NCI-H82 treated with DMSO at 0.1 percent for 48 hours (cell line): ENCODE measurements around the gene ADAM22.

Experiments used
- DNase-seq: peaks from one replicate; lab custom pipeline; 2025; ENCODE audit not compliant: unreplicated experiment; lab: John Stamatoyannopoulos, UW

Gene ADAM22

DNA sequence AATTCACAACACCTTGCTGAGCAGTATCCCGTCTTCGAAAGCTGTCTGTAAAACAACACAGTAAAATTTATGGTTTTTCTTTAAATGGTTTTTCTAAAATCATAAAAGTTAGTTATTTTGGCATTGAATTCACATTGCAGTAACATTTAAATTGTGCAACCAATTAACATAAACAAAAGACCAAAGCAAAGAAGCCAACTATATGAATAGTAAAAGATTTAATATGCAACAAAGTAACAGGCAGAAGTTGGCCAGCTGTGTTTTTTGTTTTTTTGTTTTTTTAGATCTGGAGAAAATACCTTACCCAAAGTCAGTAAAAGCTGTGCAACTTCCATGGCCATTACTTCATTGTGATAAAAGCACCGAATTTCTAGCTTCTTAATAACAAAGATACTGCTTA is 274.5 kb downstream of the ADAM22 start:
- DNase-seq: no peak

DNA sequence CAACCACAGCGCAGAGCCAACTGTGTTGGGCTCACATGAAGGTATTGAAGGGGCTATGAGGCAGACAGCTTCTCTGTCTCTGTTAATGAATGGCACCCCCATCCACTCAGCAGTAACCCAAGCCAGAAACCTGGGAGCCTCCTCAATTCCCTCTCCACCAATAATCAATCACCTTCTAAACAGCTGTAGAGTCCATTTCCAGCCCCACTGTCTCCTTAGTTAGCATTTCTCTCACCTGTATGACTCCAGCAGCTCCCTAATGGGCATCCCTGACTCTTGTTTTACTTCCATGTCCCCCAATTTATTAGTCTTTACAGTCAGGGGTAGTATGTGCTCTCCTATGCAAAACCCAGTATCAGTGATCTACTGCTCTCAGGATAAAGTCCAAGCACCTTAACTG is 278.9 kb downstream of the ADAM22 start:
- DNase-seq: no peak

DNA sequence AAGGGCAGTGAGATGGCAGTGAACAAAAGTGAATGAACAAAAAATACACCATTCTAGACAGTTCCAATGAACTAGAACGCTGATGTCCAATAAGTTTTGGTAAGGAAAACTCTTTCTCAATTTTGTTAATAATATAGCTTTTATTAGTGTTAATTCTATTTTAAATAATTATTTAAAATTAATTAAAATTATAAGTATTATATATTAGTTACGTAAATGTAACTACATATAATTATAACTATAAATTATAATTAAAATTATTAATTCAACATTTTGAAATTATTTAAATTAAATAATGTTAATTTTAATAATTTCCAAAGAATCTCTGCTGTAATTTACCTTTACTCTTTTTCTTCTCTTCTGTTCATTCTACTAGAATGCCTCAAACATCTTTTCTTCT is 280.4 kb downstream of the ADAM22 start:
- no peak for DNase-seq

GRCh38 chr7:88215295-88215694 is 281.2 kb downstream of the ADAM22 start:
- DNase-seq: no peak

GRCh38 chr7:88216276-88216675 is 282.2 kb downstream of the ADAM22 start:
- DNase-seq: no peak

DNA sequence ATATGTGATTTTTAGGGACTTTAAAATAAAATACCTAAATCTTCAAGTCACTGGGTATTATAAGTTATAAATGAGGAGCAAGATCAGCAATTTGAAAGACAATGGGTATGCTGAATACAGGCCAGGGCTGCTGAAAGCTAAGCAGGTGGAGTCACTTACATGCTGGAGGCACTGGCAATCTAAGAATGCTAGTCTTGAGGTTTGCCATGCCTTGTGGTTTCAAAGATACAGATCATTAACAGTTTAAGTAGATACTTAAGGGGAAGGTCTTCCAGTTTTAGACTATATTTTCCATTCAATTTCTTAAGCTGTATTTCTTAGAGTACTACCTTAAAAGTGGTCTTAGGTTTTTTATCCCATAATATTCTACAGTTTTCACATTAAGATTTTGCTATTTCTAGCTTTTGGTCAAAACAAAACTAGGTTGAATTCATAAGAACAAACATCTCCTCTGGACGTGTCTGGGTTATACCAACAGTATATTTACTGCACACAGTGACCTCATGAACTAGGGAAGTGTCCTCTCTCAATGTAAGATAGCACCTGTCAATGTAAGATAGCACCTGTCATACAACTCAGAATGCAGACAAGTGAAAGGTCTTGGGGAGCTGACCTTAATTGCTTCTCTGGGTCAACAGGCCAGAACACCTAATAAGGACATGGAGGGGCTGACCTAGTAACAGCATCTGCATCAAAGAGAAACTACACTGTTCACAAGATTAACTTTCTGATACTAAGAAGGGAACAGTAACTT is 283.8 kb downstream of the ADAM22 start:
- no peak for DNase-seq

- DNase-seq: no peak
Measured at GRCh38 chr7:88218429-88218745, 284.3 kb downstream of the ADAM22 start.

DNA sequence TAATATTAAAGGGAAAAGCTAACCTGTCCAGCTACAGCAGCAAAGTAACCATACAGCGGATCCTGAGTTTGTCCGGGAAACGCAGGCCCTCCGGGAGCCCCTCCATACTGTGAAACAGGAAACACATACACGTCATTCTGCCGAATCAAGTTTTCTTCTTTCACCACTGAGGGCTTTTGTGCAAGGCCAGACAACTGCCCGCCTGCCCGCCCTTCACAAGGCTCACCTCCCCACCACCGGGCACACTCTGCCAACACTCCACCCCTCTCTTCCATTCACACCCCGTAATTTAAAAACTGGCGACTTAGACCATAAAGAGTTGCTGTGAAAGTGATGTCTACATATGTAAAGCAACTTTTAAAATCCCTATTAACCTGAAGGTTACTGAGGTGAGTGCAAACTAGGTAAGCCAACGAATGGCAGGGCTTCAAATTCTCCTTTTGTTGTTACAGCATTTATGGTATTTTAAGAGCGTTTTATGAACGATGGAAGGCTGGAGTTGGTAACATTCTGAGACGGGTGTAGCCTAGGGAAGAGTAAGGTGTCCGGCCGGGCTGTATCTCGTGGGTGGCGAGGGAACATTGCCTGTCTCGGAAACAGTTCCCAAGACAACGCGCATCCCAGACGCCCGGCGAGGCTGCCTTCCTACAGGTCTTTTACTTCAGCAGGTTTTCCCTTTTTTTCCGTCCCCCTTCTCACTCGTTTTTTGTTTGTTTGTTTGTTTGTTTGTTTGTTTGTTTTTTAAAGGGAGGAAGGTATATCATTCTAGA is 285.0 kb downstream of the ADAM22 start:
- DNase-seq: no peak

GRCh38 chr7:88219781-88220747 is 286.0 kb downstream of the ADAM22 start, which contains the start of gene SRI:
TSS of gene SRI (minus strand) at chr7:88220038. CDS start at chr7:88220026, 12 bp downstream.
- DNase-seq: peak; percentile 29

DNA sequence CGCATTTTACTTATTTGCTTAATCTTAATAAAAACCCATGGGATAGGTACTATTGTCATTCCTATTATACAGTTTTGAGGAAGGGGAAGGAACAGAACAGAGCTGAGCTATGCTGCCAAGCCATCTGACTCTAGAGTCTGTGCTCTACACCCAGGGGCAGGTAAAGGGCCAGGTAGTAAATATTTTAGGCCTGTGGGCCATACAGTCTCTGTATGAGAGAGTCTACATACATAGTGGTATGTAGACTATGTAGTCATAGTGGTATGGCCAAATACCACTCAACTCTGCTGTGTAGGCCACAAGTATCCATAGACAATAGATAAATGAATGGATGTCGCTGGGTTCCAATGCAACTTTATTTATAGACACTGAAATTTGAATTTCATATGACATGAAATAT is 289.2 kb downstream of the ADAM22 start:
- no peak for DNase-seq

GRCh38 chr7:88224601-88225275 is 290.7 kb downstream of the ADAM22 start:
- DNase-seq: no peak

DNA sequence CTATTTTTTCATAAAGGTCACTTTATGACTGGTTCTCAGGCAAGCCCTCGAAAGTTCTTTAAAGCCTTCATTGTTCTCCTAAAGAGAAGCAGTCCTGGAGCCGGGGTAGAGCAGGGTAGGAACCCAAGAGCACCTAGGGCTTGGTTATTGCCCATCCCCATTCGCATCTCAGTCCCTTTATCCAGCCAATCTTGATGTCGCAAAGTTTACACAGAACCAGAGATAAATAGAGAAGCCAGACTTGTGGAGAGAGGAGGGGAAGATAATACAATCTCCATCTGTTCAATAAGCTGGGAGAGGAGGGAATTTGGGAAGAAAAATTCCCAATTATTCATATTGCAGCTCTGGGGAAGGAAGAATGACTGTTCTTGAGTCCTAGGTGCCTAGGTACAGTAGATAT is 292.1 kb downstream of the ADAM22 start:
- DNase-seq: no peak

DNA sequence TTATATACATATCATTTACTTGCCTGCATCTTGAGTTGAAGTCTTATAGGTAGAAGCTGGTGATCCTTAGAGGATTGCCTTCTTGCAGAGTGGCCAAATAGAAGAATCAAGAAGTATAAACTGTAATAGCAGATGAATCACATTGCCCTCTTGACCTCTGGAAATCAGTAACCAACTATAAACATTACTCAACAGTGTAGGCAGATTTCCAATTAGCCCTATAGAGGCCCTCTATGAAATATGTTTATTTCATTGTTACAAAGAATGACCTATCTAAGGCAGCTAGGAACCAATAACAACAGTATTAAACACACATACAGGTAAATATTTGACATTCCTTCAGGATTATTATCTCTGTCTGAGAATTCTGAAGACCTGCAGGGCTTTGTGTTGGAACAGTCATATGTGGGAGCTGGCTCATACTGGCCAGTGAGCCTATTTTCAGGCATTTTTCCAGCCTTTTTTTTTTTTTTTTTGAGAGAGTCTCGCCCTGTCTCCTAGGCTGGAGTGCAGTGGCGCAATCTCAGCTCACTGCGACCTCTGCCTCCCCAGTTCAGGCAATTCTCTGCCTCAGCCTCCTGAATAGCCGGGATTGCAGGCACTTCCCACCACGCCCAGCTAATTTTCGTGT is 292.9 kb downstream of the ADAM22 start:
- DNase-seq: no peak

DNA sequence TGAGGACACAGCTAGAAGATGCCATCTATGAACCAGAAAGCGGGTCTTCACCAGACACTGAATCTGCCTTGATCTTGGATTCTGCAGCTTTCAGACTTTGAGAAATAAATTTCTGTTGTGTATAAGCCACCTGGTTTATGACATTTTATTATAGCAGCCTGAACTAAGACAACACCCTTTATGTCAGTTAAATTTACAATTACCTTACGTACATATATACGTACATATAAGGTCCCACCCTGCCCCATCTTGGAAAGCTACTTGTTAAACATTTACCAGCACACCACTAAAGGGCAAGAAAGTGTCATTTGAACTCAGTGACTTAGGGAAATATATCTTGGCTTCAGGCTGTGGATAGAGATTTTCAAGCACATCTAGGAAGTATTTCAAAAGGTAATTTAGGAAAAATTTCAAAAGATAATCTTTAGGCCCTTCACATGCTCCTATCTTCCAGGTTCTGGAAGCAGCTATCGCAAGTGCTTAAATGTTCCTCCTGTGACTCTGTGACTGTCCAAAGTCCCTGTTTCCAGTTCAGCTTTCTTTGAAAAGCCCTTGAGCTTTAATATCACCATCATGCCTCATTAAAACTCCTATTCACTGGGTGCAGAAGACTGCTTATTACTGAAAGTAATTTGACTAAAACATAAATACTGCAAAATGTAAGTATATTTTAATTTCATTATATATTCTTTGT is 295.4 kb downstream of the ADAM22 start:
- DNase-seq: no peak

DNA sequence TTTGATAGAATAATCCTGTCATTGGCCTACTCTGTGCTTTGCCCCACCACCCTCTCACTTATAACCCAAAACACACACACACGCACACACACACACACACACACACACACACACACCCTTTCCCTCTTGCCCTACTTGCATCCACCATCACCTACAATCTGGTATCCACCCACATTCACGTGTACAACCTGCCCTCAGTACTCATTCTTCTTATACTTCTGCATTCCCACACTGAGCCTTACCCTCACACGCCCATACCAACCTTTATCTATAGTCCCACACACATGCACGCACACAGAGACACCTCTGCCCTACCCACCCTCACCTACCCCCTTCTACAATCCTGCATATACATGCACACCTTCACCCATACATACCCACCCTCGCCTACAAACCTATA is 296.6 kb downstream of the ADAM22 start:
- DNase-seq: no peak

DNA sequence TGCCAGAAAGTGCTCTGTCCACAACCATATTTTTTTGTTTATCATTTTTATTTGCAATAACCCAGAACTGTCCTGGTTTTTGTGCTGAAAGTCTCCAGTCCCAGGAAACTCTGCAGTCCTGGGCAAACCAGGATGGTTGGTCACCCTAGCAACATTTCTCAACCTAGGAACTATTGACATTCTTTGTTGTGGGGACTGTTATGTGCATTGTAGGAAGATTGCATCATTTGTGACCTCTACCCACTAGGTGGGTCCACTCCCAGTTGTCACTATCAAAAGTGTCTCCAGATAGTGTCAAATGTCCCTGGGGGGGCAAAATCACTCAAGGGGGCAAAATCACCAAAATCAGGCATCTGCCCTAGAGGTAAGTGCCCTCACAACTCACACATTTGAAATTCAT is 299.8 kb downstream of the ADAM22 start:
- no peak for DNase-seq

DNA sequence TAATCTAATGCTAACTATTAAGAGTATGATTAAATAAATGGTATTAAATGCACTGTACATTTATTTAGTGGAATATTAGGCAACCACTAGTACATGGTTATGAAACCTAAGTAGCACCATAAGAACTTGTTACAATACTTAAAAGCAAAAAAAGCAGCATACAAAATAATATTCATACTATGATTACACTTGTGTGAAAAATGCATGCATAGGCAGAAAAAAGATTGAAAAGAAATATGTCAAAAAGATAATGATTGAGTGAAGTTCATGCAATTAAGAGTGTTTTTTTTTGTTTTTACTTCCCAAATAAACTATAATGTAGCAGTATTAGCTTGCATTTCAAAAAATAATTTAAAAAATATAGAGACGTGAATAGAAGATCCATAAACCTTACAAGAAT is 305.8 kb downstream of the ADAM22 start:
- no peak for DNase-seq

- DNase-seq: no peak
Measured at GRCh38 chr7:88243345-88243909, 309.4 kb downstream of the ADAM22 start.

- DNase-seq: no peak
Measured at GRCh38 chr7:88244258-88244657, 310.2 kb downstream of the ADAM22 start.
